ENCODE data around the gene LCLAT1.

Gene LCLAT1

GRCh38 chr2:30412684-30413570, 34.1 kb upstream of the LCLAT1 start:
- TF ChIP-seq, protein P1, sequence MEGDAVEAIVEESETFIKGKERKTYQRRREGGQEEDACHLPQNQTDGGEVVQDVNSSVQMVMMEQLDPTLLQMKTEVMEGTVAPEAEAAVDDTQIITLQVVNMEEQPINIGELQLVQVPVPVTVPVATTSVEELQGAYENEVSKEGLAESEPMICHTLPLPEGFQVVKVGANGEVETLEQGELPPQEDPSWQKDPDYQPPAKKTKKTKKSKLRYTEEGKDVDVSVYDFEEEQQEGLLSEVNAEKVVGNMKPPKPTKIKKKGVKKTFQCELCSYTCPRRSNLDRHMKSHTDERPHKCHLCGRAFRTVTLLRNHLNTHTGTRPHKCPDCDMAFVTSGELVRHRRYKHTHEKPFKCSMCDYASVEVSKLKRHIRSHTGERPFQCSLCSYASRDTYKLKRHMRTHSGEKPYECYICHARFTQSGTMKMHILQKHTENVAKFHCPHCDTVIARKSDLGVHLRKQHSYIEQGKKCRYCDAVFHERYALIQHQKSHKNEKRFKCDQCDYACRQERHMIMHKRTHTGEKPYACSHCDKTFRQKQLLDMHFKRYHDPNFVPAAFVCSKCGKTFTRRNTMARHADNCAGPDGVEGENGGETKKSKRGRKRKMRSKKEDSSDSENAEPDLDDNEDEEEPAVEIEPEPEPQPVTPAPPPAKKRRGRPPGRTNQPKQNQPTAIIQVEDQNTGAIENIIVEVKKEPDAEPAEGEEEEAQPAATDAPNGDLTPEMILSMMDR (IDR thresholded peaks at IDR 0.05; ENCODE audit: low read depth, low read length, missing control alignments): no peak
- no peak overlapping the region for H3K4me3 ChIP-seq (ENCODE audit: low read depth, low read length)
- DNase-seq (ENCODE audit: low read depth): no peak

DNA sequence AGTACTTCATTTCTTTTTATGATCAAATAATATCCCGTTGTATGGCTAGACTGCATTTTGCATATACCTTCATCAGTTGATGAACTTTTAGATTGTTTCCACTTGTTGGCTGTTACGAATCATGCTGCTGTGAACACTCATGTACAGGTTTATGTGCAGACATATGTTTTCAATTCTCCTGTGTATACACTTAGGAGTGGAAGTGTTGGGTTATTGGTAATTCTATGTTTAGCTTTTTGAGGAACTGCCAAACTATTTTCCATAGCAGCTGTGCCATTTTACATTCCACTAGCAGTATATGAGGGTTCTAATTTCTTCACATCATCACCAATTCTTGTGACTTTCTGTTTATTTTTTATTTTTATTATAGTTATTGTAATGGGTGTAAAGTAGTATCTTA, 32.1 kb upstream of the LCLAT1 start:
- no peak overlapping the region for H3K4me3 ChIP-seq (ENCODE audit: low read depth, low read length)
- TF ChIP-seq, protein P1 (IDR thresholded peaks at IDR 0.05; ENCODE audit: low read depth, low read length, missing control alignments): no peak
- DNase-seq (ENCODE audit: low read depth): no peak

DNA sequence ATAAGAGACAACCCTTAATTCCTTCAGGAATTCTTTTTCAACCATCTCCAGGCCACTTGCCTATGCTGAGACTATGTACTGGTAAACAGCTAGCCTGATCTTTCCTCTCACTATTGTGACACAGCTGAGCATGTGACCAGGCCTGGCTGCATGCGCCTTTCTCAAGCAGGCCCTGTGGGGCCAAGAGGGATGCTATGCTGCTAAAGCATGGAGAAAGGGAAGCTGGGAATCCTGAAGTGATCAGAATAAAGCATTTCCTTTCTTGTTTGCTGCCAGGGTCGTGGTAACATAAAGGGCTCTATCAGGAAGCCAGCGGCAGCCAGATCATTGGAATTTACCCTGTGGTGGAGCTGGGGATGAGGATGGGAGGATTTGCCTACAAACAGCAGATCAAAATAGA, 29.8 kb upstream of the LCLAT1 start:
- DNase-seq (ENCODE audit: low read depth): no peak
- TF ChIP-seq, protein P1 (IDR thresholded peaks at IDR 0.05; ENCODE audit: low read depth, low read length, missing control alignments): no peak
- no peak overlapping the region for H3K4me3 ChIP-seq (ENCODE audit: low read depth, low read length)

- DNase-seq (ENCODE audit: low read depth): no peak
Measured at GRCh38 chr2:30421026-30421603, 25.9 kb upstream of the LCLAT1 start.

DNA sequence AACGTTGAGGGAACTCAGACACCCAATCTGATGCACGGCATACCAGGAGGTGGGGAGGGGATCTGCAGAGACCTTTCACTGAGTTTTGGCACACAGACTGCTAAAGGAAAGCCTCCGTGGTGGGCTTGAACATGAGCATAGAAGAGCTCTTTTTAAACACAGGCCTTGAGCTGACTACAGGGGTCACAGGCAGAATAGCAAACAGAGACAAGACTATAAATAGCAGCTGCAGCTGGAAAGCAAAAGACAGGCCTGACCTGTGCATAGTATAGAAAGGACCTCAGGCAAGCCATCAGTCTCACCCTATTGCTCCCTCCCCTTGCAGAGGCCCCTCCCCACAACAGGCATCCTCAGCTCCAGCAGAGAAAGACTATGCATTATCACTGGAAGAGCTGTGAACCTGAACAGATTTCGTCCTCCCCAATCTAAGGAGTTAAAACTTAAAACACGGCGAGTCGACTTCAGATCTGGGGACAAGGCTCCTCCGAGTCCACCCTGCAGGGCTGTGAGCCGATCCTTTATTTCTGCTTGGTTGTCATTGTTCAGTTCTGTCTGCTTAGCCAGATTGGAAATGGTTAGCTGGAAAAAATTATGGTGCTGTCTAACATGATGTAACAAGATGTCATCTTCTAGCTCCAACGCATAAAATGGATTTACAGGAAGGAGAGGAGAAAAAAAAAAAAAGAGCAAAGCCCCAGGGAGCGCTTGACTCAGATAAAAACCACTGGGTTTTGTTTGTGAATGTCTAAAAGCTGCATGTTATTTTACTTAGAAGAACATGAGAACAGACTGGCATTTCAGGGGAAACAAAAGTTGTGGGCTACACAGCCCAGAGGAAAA, 25.2 kb upstream of the LCLAT1 start:
- DNase-seq (ENCODE audit: low read depth): no peak
- TF ChIP-seq, protein P1 (IDR thresholded peaks at IDR 0.05; ENCODE audit: low read depth, low read length, missing control alignments): no peak
- H3K4me3 ChIP-seq (ENCODE audit: low read depth, low read length): no peak overlapping the region

More at GRCh38 chr2:30421026-30421603, 25.9 kb upstream of the LCLAT1 start:
- TF ChIP-seq, protein P1 (IDR thresholded peaks at IDR 0.05; ENCODE audit: low read depth, low read length, missing control alignments): no peak
- no peak overlapping the region for H3K4me3 ChIP-seq (ENCODE audit: low read depth, low read length)

GRCh38 chr2:30422444-30423040, 24.5 kb upstream of the LCLAT1 start:
- no peak overlapping the region for H3K4me3 ChIP-seq (ENCODE audit: low read depth, low read length)
- DNase-seq (ENCODE audit: low read depth): peak; percentile 24
- TF ChIP-seq, protein P1 (IDR thresholded peaks at IDR 0.05; ENCODE audit: low read depth, low read length, missing control alignments): no peak

Data from GM12864 (cell line).